IMR-90 (cell line): Measurements from ENCODE around the gene CDK14. TPM values are rescaled to one million over a fixed set of nuclear protein-coding genes. Genes with fewer than 3 reads are reported as not detected.

Source experiments
- ATAC-seq: fragments of 200-7000 bp; cut with Tn5 transposase; 2 replicates; pipeline ENCODE4 v1.9.1; 2020; ENCODE audit warnings: low read depth, mild to moderate bottlenecking, moderate library complexity
- BruUV-seq: library from RNA; stranded (reverse); fragments of 400-500 nt; replicated peaks from 2 replicates; lab custom pipeline; 2021; lab: Mats Ljungman, UMichigan
- CTCF ChIA-PET: fragments of 300-600 bp; formaldehyde crosslinking; extraction: SDS; loops from one replicate; lab custom pipeline; 2021; ENCODE audit warnings: antibody characterized with exemption; lab: Yijun Ruan, JAX
- POLR2A ChIA-PET: fragments of 300-600 bp; sonication (Branson Sonifier 250); formaldehyde crosslinking; loops from one replicate; lab custom pipeline; 2022; ENCODE audit warnings: antibody characterized with exemption; ENCODE audit not compliant: unreplicated experiment; lab: Charles Lee
- DNase-seq: peaks from one replicate; pipeline ENCODE4 v3.0.0; 2013
- H2AFZ ChIP-seq: replicated peaks from 2 replicates; pipeline ENCODE3; 2013; ENCODE audit warnings: low read length, mild to moderate bottlenecking; ENCODE audit not compliant: poor library complexity
- H2AK5ac ChIP-seq: 2 replicates; pipeline ENCODE4 v1.6.1; 2013; ENCODE audit warnings: low read depth, low read length, inconsistent platforms
- H2AK9ac ChIP-seq: replicated peaks from 2 replicates; pipeline ENCODE3; 2013; ENCODE audit warnings: mild to moderate bottlenecking, low read depth, low read length, moderate library complexity; ENCODE audit not compliant: poor library complexity
- H2BK120ac ChIP-seq: 2 replicates; pipeline ENCODE4 v1.6.1; 2013; ENCODE audit warnings: low read depth, low read length, inconsistent platforms
- H2BK15ac ChIP-seq: 3 replicates; pipeline ENCODE4 v1.6.1; 2013; ENCODE audit warnings: low read depth, low read length, inconsistent platforms
- H2BK20ac ChIP-seq: 2 replicates; pipeline ENCODE4 v1.6.1; 2013; ENCODE audit warnings: low read depth, mild to moderate bottlenecking, inconsistent platforms, low read length, moderate library complexity
- H2BK5ac ChIP-seq: 2 replicates; pipeline ENCODE4 v1.6.1; 2013; ENCODE audit warnings: mild to moderate bottlenecking, low read depth, low read length, inconsistent platforms; ENCODE audit not compliant: poor library complexity, severe bottlenecking
- H3K14ac ChIP-seq: replicated peaks from 2 replicates; pipeline ENCODE4 v1.6.1; 2013; ENCODE audit warnings: low read depth, low read length, inconsistent platforms
- H3K18ac ChIP-seq: 2 replicates; pipeline ENCODE4 v1.6.1; 2013; ENCODE audit warnings: low read depth, low read length, control low read depth
- H3K23ac ChIP-seq: 2 replicates; pipeline ENCODE4 v1.6.1; 2013; ENCODE audit warnings: low read depth, low read length, inconsistent platforms
- H3K27ac ChIP-seq: 2 replicates; pipeline ENCODE4 v1.5.1; 2013; ENCODE audit warnings: mild to moderate bottlenecking, control low read depth, low read length; ENCODE audit not compliant: insufficient read depth
- H3K27me3 ChIP-seq: 2 replicates; pipeline ENCODE4 v1.6.1; 2013; ENCODE audit warnings: low read length; ENCODE audit not compliant: control insufficient read depth, insufficient read depth
- H3K36me3 ChIP-seq: 2 replicates; pipeline ENCODE4 v1.6.1; 2013; ENCODE audit warnings: low read length, mixed read lengths; ENCODE audit not compliant: control insufficient read depth, insufficient read depth
- H3K4ac ChIP-seq: 2 replicates; pipeline ENCODE4 v1.6.1; 2013; ENCODE audit warnings: low read depth, low read length, inconsistent platforms
- H3K4me1 ChIP-seq: 2 replicates; pipeline ENCODE4 v1.6.1; 2013; ENCODE audit warnings: low read length, mixed read lengths; ENCODE audit not compliant: control insufficient read depth, insufficient read depth
- H3K4me2 ChIP-seq: 2 replicates; pipeline ENCODE4 v1.6.1; 2013; ENCODE audit warnings: low read depth, mild to moderate bottlenecking, control low read depth, low read length, moderate library complexity
- H3K4me3 ChIP-seq: 2 replicates; pipeline ENCODE4 v1.5.1; 2013; ENCODE audit warnings: low read depth, mild to moderate bottlenecking, control low read depth, low read length, moderate library complexity; ENCODE audit not compliant: insufficient read depth
- H3K56ac ChIP-seq: 2 replicates; pipeline ENCODE4 v1.6.1; 2013; ENCODE audit warnings: low read length, inconsistent platforms; ENCODE audit not compliant: insufficient read depth; ENCODE audit errors: extremely low read depth
- H3K79me1 ChIP-seq, 2 experiments: 2 replicates each; pipeline ENCODE4 v1.6.1; 2013; ENCODE audit warnings: low read length in 2 of 2, inconsistent platforms in 1 of 2, low read depth in 1 of 2
- H3K9ac ChIP-seq: 2 replicates; pipeline ENCODE4 v1.6.1; 2013; ENCODE audit warnings: low read depth, low read length, control low read depth
- H3K9me1 ChIP-seq: 2 replicates; pipeline ENCODE4 v1.6.1; 2013; ENCODE audit warnings: low read length, inconsistent platforms; ENCODE audit not compliant: insufficient read depth
- H3K9me3 ChIP-seq: 2 replicates; pipeline ENCODE4 v1.6.1; 2013; ENCODE audit warnings: low read length; ENCODE audit not compliant: control insufficient read depth, insufficient read depth
- H4K20me1 ChIP-seq: 2 replicates; pipeline ENCODE4 v1.6.1; 2013; ENCODE audit warnings: low read length, inconsistent platforms; ENCODE audit not compliant: insufficient read depth
- H4K5ac ChIP-seq: 2 replicates; pipeline ENCODE4 v1.6.1; 2013; ENCODE audit warnings: mild to moderate bottlenecking, low read depth, low read length, control low read depth
- H4K8ac ChIP-seq, 2 experiments: 2 replicates each; pipeline ENCODE4 v1.6.1; 2013; ENCODE audit warnings: low read depth in 2 of 2, low read length in 2 of 2, control low read depth in 1 of 2, inconsistent platforms in 1 of 2
- H4K91ac ChIP-seq: 2 replicates; pipeline ENCODE4 v1.6.1; 2013; ENCODE audit warnings: low read depth, low read length, inconsistent platforms; ENCODE audit not compliant: insufficient read depth
- BHLHE40 ChIP-seq: fragments of 150-350 bp; IDR thresholded peaks from 2 replicates; pipeline ENCODE4 v1.6.1; 2016; ENCODE audit warnings: mild to moderate bottlenecking, low read depth, low read length
- CEBPB ChIP-seq: IDR thresholded peaks from 2 replicates; pipeline ENCODE4 v1.6.1; 2012; ENCODE audit warnings: low read depth, low read length, improper control_type of control experiment
- MAFK ChIP-seq: IDR thresholded peaks from 2 replicates; pipeline ENCODE4 v1.6.1; 2012; ENCODE audit warnings: low read depth, low read length, improper control_type of control experiment
- MXI1 ChIP-seq: IDR thresholded peaks from 2 replicates; pipeline ENCODE4 v1.6.1; 2012; ENCODE audit warnings: low read depth, mild to moderate bottlenecking, low read length, moderate library complexity, borderline replicate concordance
- NFE2L2 ChIP-seq: fragments of 150-350 bp; IDR thresholded peaks from 2 replicates; pipeline ENCODE4 v1.6.1; 2016; ENCODE audit warnings: low read depth, mild to moderate bottlenecking, low read length
- RAD21 ChIP-seq: IDR thresholded peaks from 2 replicates; pipeline ENCODE4 v1.6.1; 2012; ENCODE audit warnings: low read length, improper control_type of control experiment
- WGBS, 2 experiments: methylation state at CpG; one replicate each; pipeline versions ENCODE4 v1.1.5 to v1.1.7; 2013; ENCODE audit warnings: missing lambda C conversion rate in 2 of 2; ENCODE audit not compliant: insufficient read length in 1 of 2; ENCODE audit errors: extremely low coverage in 2 of 2; 5-methylcytosine and 5-hydroxymethylcytosine counted together
- dilution Hi-C: fragments of 300-500 bp; cut with HindIII; formaldehyde crosslinking; loops from one replicate; pipeline ENCODE4 v1.14.3; 2018; ENCODE audit warnings: low sequenced_read_pairs; ENCODE audit not compliant: unreplicated experiment
- in situ Hi-C: fragments of 300-500 bp; cut with MboI; formaldehyde crosslinking; loops from 3 replicates; pipeline ENCODE4 v1.14.3; 2019; ENCODE audit warnings: low sequenced_read_pairs, inconsistent platforms, mixed read lengths
- intact Hi-C: fragments of 100-400 bp; cut with micrococcal nuclease; formaldehyde crosslinking; loops from 2 replicates; pipeline ENCODE4 v1.10.0; 2022
- polyA plus RNA-seq, 3 experiments: library from polyadenylated mRNA; depleted of rRNA; stranded (reverse); fragments of >200 nt; gene quantifications; 2 replicates each; pipeline ENCODE4 v1.2.3, GENCODE V29; 2012; ENCODE audit warnings: low replicate concordance in 1 of 3
- total RNA-seq: library from RNA; depleted of rRNA; stranded (reverse); fragments of >200 nt; gene quantifications from 2 replicates; pipeline ENCODE4 v1.2.3, GENCODE V29; 2012
- TF ChIP-seq, protein P1 (sequence below): fragments of 150-350 bp; IDR thresholded peaks from 2 replicates; pipeline ENCODE4 v1.6.1; 2016; ENCODE audit warnings: low read depth, mild to moderate bottlenecking, low read length, moderate library complexity, borderline replicate concordance
- TF ChIP-seq, protein P2 (sequence below): fragments of 150-350 bp; IDR thresholded peaks from 2 replicates; pipeline ENCODE4 v1.6.1; 2017; ENCODE audit warnings: mild to moderate bottlenecking, antibody characterized with exemption, low read length, low read depth

Gene CDK14
- total and polyA plus RNA-seq, 2 of the 4 experiments (the other 2 are of a cell fraction) = 10.1 to 29.6 TPM

- H3K18ac ChIP-seq = no peak overlapping the region
- peaks cover 6% of the 10 kb centered on the region; the same call in 1 of the 2 replicates for H3K4me1 ChIP-seq
- no peak overlapping the region for H2BK20ac ChIP-seq
- no TSS peak for BruUV-seq
- dilution Hi-C loops = no loop called here
- H2BK15ac ChIP-seq = no peak overlapping the region
- H4K20me1 ChIP-seq = no peaks in the 10 kb centered on the region
- no peak overlapping the region for H3K23ac ChIP-seq
- no peak for ATAC-seq
- CTCF ChIA-PET = no interaction called here
- DNase-seq = no peak
- H3K27me3 ChIP-seq = no peaks in the 10 kb centered on the region
- no peak overlapping the region for H3K4me3 ChIP-seq
- H3K27ac ChIP-seq = no peak overlapping the region
- no peak overlapping the region for H3K4me2 ChIP-seq
- H2BK120ac ChIP-seq = no peak overlapping the region
- no peak overlapping the region for H2BK5ac ChIP-seq
- no peaks in the 10 kb centered on the region for H3K36me3 ChIP-seq
- H4K91ac ChIP-seq = no peak overlapping the region
- H2AFZ ChIP-seq = no peak overlapping the region
- TF ChIP-seq RAD21 = no peak
- TF ChIP-seq NFE2L2 = no peak
- no peak for TF ChIP-seq MXI1
- no peak for TF ChIP-seq MAFK
- TF ChIP-seq CEBPB = no peak
- TF ChIP-seq, protein P1, sequence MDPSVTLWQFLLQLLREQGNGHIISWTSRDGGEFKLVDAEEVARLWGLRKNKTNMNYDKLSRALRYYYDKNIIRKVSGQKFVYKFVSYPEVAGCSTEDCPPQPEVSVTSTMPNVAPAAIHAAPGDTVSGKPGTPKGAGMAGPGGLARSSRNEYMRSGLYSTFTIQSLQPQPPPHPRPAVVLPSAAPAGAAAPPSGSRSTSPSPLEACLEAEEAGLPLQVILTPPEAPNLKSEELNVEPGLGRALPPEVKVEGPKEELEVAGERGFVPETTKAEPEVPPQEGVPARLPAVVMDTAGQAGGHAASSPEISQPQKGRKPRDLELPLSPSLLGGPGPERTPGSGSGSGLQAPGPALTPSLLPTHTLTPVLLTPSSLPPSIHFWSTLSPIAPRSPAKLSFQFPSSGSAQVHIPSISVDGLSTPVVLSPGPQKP = no peak
- TF ChIP-seq, protein P2, sequence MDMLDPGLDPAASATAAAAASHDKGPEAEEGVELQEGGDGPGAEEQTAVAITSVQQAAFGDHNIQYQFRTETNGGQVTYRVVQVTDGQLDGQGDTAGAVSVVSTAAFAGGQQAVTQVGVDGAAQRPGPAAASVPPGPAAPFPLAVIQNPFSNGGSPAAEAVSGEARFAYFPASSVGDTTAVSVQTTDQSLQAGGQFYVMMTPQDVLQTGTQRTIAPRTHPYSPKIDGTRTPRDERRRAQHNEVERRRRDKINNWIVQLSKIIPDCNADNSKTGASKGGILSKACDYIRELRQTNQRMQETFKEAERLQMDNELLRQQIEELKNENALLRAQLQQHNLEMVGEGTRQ = no peak
- TF ChIP-seq BHLHE40 = no peak
- H3K79me1 ChIP-seq = no peaks in the 10 kb centered on the region
- no peak overlapping the region for H3K56ac ChIP-seq
- H3K14ac ChIP-seq = no peak overlapping the region
- H2AK5ac ChIP-seq = no peak overlapping the region
- POLR2A ChIA-PET = no interaction called here
- no peak overlapping the region for H3K9ac ChIP-seq
- intact Hi-C loops = no loop called here
- H3K9me1 ChIP-seq = peaks cover 3% of the 10 kb centered on the region
- no peak overlapping the region for H4K8ac ChIP-seq
- H3K4ac ChIP-seq = no peak overlapping the region
- H4K5ac ChIP-seq = no peak overlapping the region
- H2AK9ac ChIP-seq = no peak overlapping the region
- in situ Hi-C loops = no loop called here
- WGBS, 2 experiments = no CpG with 5 or more reads among the region's 5 CpGs
- H3K9me3 ChIP-seq = no peaks in the 10 kb centered on the region
Measured at GRCh38 chr7:91068136-91068795, 472.1 kb downstream of the CDK14 start.
